Skeletal muscle satellite cell (primary cell): ENCODE data around the gene CGRRF1. TPM values are rescaled to one million over a fixed set of nuclear protein-coding genes. Genes with fewer than 3 reads are reported as not detected.

ENCODE experiments used
- H3K27me3 ChIP-seq: 2 replicates; pipeline ENCODE4 v1.7.0; 2013; ENCODE audit warnings: low read length; ENCODE audit not compliant: control insufficient read depth, insufficient read depth
- H3K36me3 ChIP-seq: 2 replicates; pipeline ENCODE4 v1.7.0; 2013; ENCODE audit warnings: mild to moderate bottlenecking, control low read depth, low read length; ENCODE audit not compliant: insufficient read depth
- H3K4me1 ChIP-seq: 2 replicates; pipeline ENCODE4 v1.7.0; 2013; ENCODE audit warnings: low read length; ENCODE audit not compliant: control insufficient read depth, insufficient read depth
- H3K4me2 ChIP-seq: 2 replicates; pipeline ENCODE4 v1.7.0; 2013; ENCODE audit warnings: mild to moderate bottlenecking, low read length
- H3K4me3 ChIP-seq: 2 replicates; pipeline ENCODE4 v1.7.0; 2013; ENCODE audit warnings: low read length
- H3K9ac ChIP-seq: 2 replicates; pipeline ENCODE4 v1.7.0; 2013; ENCODE audit warnings: mild to moderate bottlenecking, low read depth, low read length, moderate library complexity
- H3K9me3 ChIP-seq: replicated peaks from 2 replicates; pipeline ENCODE4 v1.7.0; 2013; ENCODE audit warnings: mild to moderate bottlenecking, control low read depth, low read length
- total RNA-seq: library from RNA; depleted of rRNA; stranded (reverse); fragments of >200 nt; gene quantifications from 2 replicates; pipeline ENCODE4 v1.2.3, GENCODE V29; 2012; rRNA removed

CGRRF1 gene
- 9.9 and 11.1 TPM in 2 replicates for total RNA-seq

DNA sequence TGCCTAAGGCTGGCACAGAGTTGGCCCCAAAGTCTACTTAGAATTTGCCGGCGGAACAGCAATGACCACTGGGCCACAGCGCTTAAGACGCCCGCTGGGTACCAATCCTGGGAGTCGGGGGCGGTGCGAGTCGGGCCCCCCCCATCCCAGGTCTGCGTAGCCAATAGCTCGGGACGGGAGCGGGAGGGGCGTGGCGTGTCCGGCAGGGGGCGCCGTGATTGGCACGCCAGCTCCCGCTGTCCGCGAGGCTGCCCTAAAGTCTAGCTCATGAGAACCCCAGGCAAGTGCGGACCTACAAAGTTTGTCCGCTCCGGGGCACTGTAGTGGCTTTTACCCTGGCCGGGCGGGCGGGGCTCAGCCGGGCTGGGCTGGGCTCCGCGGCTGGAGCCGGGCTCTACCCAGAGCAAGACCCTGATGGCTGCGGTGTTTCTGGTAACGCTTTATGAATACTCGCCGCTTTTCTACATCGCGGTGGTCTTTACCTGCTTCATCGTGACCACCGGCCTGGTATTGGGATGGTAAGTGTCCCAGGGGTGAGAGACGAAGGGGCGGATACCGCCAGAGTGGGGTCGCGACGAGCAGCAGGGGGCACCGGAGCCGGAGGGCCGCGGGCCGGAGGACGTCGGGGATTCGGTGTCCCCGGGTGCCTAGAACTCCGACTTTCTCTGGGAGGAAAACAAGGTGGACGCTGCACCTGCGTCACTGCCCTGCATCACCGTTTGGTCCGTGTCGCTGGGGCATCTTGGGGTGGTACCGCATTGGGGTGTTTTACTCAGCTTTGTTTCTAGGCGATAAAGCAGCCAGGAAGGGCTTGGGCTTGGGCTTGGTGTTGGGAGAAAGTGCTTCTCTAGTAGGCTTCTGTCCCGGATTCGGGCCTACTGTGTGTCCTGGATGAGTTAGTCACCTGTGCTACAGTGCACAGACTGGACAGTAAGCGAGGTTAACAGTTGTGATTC is at the start of gene CGRRF1:
Gene CGRRF1 (plus strand): TSS at position 361 of the 956 bp plus-strand sequence. CDS start 54 bp downstream, at position 415.
- Histone ChIP-seq H3K27me3 (peaks cover 4% of the 10 kb centered on the region), H3K4me2 (peak within 1 kb of the TSS; percentile 91), H3K9me3 (no peaks in the 10 kb centered on the region), H3K4me3 (peak within 1 kb of the TSS; percentile 96), H3K36me3 (no peaks in the 10 kb centered on the region), H3K9ac (peak within 1 kb of the TSS; percentile 95), H3K4me1 (peaks cover 8% of the 10 kb centered on the region)

GRCh38 chr14:54462048-54462447 is 47.7 kb upstream of the CGRRF1 start:
- Histone ChIP-seq H3K9ac (no peak overlapping the region), H3K4me2 (no peak overlapping the region), H3K9me3 (no peaks in the 10 kb centered on the region), H3K4me1 (peaks cover 8% of the 10 kb centered on the region), H3K4me3 (no peak overlapping the region), H3K36me3 (no peaks in the 10 kb centered on the region), H3K27me3 (no peaks in the 10 kb centered on the region)

DNA sequence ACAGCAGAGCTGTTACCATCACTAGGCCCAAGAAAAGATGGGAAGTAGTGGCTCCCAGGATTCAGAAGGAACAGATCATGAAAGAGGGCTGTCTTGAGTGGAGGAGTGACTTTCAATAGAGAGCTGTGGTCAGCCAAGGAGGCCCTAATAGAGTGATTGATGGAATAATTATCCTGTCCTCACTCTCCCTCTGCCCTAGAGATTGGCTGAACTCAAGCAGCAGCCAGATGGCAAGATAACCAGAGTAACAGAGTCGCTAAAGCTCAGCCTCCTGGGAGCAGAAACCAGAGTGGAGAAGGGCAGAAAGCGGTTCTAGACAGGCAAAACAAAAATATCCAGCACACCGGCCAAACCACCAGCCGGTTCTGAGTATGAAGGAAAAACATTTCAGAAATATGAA is 44.1 kb upstream of the CGRRF1 start:
- Histone ChIP-seq H3K4me2 (no peak overlapping the region), H3K36me3 (peaks cover 3% of the 10 kb centered on the region), H3K9ac (no peak overlapping the region), H3K9me3 (no peaks in the 10 kb centered on the region), H3K4me3 (no peak overlapping the region), H3K4me1 (peaks cover 8% of the 10 kb centered on the region), H3K27me3 (no peaks in the 10 kb centered on the region)

DNA sequence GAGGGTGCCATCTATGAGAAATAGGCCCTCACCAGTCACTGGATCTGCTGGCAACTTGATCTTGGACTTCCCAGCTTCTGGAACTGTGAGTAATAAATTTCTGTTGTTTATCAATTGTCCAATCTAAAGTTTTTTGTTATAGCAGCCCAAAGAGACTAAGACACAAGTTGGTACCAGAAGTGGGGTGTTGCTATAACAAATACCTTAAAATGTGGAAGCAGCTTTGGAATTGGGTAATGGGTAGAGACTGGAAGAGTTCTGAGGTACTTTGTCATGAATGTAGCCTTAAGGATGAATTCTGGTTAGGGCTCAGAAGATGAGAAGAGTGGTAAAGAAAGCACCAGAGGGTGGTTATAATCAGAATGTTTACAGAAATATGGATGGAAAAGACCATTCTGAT is 42.4 kb upstream of the CGRRF1 start:
- Histone ChIP-seq H3K27me3 (no peaks in the 10 kb centered on the region), H3K4me1 (peaks cover 3% of the 10 kb centered on the region), H3K36me3 (peaks cover 9% of the 10 kb centered on the region), H3K9ac (no peak overlapping the region), H3K9me3 (no peaks in the 10 kb centered on the region), H3K4me3 (no peak overlapping the region), H3K4me2 (no peak overlapping the region)

GRCh38 chr14:54470701-54471100 is 39.0 kb upstream of the CGRRF1 start:
- Histone ChIP-seq H3K4me1 (no peaks in the 10 kb centered on the region), H3K9me3 (no peaks in the 10 kb centered on the region), H3K36me3 (peaks cover 23% of the 10 kb centered on the region), H3K9ac (no peak overlapping the region), H3K4me3 (no peak overlapping the region), H3K27me3 (no peaks in the 10 kb centered on the region), H3K4me2 (no peak overlapping the region)

DNA sequence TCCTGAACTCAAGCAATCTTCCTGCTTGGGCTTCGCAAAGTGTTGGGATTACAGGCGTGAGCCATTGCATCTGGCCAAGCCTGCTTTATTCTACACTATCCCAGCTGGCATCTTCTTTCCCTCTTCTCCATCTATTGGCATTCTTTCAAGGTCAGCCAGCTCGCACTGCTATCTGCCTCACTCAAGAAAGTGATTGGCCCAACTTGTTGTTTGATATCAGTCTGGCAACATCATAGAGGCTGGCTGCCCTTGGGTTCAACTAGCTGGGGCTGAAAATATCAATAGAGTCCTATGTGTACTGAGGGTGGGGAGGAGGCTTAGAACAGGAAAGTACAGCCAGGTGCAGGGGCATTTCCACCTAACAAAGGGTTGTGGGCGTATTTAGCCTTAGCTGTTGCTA is 38.1 kb upstream of the CGRRF1 start:
- H3K4me2 ChIP-seq = no peak overlapping the region
- H3K27me3 ChIP-seq = no peaks in the 10 kb centered on the region
- H3K4me3 ChIP-seq = no peak overlapping the region
- H3K9ac ChIP-seq = no peak overlapping the region
- H3K36me3 ChIP-seq = peaks cover 31% of the 10 kb centered on the region
- H3K4me1 ChIP-seq = no peaks in the 10 kb centered on the region
- H3K9me3 ChIP-seq = no peaks in the 10 kb centered on the region

DNA sequence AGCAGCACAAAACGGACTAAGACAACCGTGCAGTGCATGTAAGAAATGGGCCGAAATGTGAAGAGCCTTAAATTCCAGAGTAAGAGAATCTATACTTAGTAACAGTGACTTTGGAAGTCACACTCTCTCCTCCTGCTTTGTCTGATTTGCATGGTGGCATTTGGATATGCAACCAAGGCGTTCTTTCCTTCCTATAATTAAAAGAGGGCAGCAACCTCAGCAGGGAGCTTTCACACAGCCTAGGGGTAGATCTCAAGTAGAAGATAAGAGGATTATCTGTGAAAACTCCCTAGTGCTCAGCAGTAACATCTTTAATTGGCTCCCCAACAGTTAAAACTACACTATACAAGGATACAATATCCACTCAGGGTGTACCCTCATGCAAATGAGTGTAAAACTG is 37.4 kb upstream of the CGRRF1 start:
- Histone ChIP-seq H3K4me2 (no peak overlapping the region), H3K9me3 (no peaks in the 10 kb centered on the region), H3K36me3 (peaks cover 38% of the 10 kb centered on the region), H3K4me1 (no peaks in the 10 kb centered on the region), H3K4me3 (no peak overlapping the region), H3K9ac (no peak overlapping the region), H3K27me3 (no peaks in the 10 kb centered on the region)

- H3K36me3 ChIP-seq = peaks cover 53% of the 10 kb centered on the region
- no peak overlapping the region for H3K4me2 ChIP-seq
- no peaks in the 10 kb centered on the region for H3K9me3 ChIP-seq
- H3K4me1 ChIP-seq = no peaks in the 10 kb centered on the region
- H3K9ac ChIP-seq = no peak overlapping the region
- H3K4me3 ChIP-seq = no peak overlapping the region
- H3K27me3 ChIP-seq = no peaks in the 10 kb centered on the region
Observed at GRCh38 chr14:54474232-54474793, 35.4 kb upstream of the CGRRF1 start.

DNA sequence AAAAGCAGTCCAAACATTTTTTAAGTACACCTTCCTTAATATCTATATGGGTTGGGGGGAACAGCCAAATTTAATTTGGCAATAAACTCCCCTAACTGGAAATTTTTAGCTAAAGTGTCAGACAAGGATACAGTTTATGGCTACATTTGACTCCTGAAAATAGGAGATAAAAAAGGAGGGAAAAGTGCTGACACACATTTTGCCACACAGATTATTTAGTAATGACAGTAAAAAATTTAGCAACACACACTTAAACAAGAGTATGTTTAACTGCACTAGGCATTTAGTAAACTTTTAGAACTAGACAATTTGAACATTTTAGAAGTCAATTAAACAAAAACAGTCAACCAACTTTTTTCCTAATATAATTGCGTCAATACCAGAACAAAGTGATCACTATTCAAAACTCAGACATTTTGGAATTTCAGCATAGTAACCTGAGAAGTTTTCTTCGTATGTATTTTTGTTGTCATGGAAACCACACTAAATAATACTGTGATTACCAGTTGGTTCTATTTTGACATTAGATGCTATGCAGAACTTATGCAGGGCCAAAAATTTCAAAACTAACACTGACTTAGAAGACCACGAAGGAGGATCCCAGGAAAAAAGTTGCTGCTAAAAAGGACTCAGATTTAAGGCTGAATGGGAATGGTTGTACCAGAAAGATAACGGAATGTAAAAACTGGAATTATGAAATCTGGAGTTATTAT is 34.4 kb upstream of the CGRRF1 start:
- Histone ChIP-seq H3K27me3 (no peaks in the 10 kb centered on the region), H3K9me3 (no peaks in the 10 kb centered on the region), H3K36me3 (peaks cover 59% of the 10 kb centered on the region), H3K9ac (no peak overlapping the region), H3K4me1 (no peaks in the 10 kb centered on the region), H3K4me3 (no peak overlapping the region), H3K4me2 (no peak overlapping the region)

GRCh38 chr14:54475911-54476310 is 33.8 kb upstream of the CGRRF1 start:
- no peaks in the 10 kb centered on the region for H3K27me3 ChIP-seq
- H3K36me3 ChIP-seq = peaks cover 61% of the 10 kb centered on the region
- H3K9ac ChIP-seq = no peak overlapping the region
- no peaks in the 10 kb centered on the region for H3K4me1 ChIP-seq
- H3K4me2 ChIP-seq = no peak overlapping the region
- no peak overlapping the region for H3K4me3 ChIP-seq
- H3K9me3 ChIP-seq = no peaks in the 10 kb centered on the region

DNA sequence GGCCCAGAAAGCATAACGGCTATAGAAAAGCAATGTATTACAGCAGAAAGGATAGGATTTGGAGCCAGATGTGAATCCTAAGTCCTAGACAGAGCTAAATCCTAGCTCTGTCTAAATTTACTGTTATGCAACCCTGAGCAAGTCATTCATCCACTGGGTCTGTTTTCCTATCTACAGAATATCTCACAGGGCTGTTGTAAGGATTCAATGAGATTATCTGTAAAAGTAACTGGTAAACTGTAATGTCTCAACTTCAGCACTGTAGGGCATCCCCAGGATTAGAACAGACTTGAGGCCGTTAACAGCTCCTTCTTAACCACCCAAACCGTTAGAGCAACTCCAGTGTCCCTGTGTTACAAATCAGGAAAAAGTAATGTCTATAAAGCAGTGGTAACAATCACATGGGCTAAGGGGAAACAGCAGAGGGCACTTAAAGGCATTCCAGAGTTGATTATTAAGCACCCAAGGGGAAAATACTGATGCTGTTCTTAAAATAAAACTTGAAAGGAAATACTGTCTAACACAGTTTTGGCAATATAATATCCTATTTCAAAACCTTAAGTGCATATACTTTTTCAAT is 31.0 kb upstream of the CGRRF1 start:
- Histone ChIP-seq H3K36me3 (peaks cover 67% of the 10 kb centered on the region), H3K4me1 (no peaks in the 10 kb centered on the region), H3K4me3 (no peak overlapping the region), H3K27me3 (no peaks in the 10 kb centered on the region), H3K4me2 (peak overlapping the region; percentile 21), H3K9ac (no peak overlapping the region), H3K9me3 (no peaks in the 10 kb centered on the region)
